Measurements from ENCODE around the gene AHNAK.
A peak's percentile ranks its signal among the peaks of the same experiment; 100 is the strongest.

AHNAK gene

GRCh38 chr11:62534779-62535545 lies 11.6 kb downstream of the AHNAK start:
- no peak for DNase-seq (ENCODE audit: low read depth)

- DNase-seq (ENCODE audit: low read depth), result no peak
Observed at GRCh38 chr11:62532096-62532495, 14.5 kb downstream of the AHNAK start.

GRCh38 chr11:62516736-62517371 lies 29.8 kb downstream of the AHNAK start:
- no peak for DNase-seq (ENCODE audit: low read depth)

DNA sequence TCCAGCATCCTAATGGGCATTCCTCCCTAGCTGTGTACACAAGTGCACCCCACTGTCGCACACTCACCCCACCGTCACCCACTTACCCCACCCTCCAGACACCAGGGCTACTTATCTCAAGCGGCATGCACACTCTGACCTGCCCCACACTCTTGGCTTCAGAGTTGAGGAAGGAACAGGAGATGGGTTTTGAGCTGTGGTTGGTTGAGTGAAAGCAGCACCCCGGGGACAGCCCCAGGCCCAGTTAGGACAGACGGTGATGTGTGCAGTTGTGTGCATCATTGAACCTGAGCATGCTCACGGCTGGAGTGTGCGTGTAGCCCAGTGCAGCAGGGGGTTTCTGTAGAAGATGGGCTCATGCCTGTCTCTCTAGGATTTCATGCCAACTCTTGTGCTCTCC lies 32.5 kb downstream of the AHNAK start:
- no peak for DNase-seq (ENCODE audit: low read depth)

GRCh38 chr11:62513626-62514025 lies 33.0 kb downstream of the AHNAK start:
- no peak for DNase-seq (ENCODE audit: low read depth)

DNA sequence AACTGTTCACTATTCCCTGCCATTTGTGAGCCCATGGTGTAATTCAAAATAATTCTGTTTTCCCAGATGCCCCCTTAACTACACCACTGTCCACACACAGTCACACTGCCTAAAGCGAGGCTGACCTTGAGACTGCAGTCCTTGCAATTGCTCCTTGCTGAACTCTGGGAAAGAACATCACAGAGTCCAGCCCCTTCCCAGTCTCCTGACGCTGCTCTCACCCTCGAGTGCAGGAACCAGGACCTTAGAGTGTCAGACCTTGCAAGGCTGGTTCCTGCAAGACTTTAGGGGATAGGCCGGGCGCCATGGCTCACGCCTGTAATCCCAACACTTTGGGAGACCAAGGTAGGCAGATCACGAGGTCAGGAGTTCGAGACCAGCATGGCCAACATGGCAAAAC lies 33.6 kb downstream of the AHNAK start:
- DNase-seq (ENCODE audit: low read depth), result no peak

DNA sequence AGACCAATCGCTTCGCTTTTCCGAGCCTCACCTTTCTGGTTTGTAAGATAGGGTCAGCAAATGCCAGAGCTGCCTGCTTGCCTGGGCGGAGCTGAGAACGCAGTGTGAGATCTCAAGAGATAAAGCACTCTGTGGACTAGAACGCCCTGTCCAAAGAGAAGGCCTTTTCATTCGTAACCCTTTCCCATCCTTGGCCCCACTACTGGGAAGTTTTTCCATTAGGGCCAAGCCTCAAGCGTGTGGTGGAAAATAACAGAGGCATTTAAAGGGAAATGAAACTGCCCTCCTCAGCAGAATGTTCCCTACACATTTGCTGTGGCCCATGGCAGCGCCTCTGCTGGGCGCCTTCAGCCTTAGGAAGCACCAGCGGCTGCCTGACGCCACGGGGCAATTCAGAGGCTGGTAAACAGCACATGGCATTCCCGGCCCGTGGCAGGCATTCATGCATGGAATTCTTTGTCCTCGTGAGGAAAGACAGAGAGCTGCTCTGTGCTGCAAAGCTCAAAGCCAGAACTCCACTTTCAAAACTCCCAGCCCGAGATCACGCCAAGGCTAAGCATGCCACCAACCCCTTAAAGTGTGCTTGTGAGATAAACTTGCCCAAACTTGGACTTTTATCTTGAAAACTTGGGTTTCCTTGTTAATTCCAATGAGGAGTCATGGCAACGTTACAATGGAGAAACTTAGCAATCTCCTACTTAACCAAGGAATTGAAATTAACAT lies 38.1 kb downstream of the AHNAK start:
- DNase-seq (ENCODE audit: low read depth), result peak; percentile 42

DNA sequence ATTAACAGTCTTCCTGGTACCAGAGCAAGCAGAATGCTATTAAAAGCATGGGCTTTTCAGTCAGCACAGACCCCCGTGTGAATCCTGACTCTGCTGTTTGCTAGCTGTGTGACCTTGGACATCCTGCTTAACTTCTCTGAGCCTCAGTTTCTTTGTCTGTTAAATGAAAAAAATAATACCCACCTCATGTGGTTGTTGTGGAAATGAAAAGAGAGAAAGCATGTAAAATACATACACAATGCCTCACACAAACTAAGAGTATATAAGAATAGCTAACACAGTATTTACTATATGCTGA lies 39.5 kb downstream of the AHNAK start:
- DNase-seq (ENCODE audit: low read depth), result no peak

- DNase-seq (ENCODE audit: low read depth), result no peak
Observed at GRCh38 chr11:62506413-62507124, 40.0 kb downstream of the AHNAK start.

GRCh38 chr11:62505440-62506091 lies 41.0 kb downstream of the AHNAK start:
- no peak for DNase-seq (ENCODE audit: low read depth)

DNA sequence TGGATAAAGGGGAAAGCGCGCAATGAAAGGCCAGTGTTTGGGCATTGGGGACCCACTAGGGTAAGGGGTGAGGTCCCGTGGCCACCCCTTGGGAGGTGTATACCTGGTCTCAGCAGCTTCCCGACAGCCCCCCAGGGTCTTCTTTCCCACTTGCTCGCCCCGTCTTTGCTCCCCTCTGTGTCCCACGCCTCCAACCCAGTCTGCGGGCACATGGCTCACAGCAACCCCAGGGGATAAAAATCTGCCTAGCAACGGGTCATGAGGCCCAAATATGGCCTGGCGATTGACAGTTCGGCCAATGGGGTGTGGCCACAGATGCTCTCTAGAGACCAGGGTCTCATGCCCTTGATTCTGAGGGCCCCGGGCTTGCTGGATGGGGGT lies 41.6 kb downstream of the AHNAK start:
- DNase-seq (ENCODE audit: low read depth), result no peak

GRCh38 chr11:62504158-62504973 lies 42.2 kb downstream of the AHNAK start:
- no peak for DNase-seq (ENCODE audit: low read depth)

- no peak for DNase-seq (ENCODE audit: low read depth)
Observed at GRCh38 chr11:62502030-62502730, 44.4 kb downstream of the AHNAK start.

DNA sequence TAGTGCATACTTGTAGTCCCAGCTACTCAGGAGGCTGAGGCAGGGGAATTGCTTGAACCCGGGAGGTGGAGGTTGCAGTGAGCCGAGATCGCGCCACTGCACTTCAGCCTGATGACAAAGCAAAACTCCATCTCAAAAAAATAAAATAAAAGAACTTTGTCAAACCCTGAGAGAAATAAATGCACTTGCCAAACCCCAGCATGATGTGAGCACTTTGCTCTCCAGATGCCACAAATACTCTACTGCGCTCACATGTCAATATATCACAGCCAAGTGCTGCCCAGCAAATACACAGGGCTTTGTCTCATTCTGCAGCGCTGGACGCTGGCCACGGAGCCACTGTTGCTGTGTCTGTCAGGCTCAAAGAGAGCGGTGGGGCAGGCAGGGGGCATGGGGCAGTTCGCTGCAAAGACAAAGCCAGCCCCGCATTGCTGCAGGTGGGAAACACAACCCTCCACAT lies 45.1 kb downstream of the AHNAK start:
- DNase-seq (ENCODE audit: low read depth), result peak; percentile 54

DNA sequence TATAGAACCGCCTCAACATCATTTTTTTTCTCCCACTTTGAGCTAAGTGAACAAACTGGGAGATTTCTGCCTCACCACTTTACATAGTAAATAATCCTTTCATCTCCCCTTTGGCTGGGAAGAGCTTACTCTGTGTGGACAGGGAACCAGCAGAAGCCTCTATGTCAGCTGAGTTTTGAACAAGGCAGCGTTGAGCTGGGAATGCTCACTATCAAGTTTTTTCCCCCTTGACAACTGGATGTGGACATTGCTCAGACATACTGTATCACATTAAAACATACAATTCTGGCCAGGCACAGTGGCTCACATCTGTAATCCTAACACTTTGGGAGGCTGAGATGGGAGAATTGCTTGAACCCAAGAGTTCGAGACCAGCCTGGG lies 46.0 kb downstream of the AHNAK start:
- DNase-seq (ENCODE audit: low read depth), result no peak

GRCh38 chr11:62499944-62500649 lies 46.5 kb downstream of the AHNAK start:
- DNase-seq (ENCODE audit: low read depth), result no peak

GRCh38 chr11:62499311-62499943 lies 47.2 kb downstream of the AHNAK start:
- peak; percentile 39 for DNase-seq (ENCODE audit: low read depth)

DNA sequence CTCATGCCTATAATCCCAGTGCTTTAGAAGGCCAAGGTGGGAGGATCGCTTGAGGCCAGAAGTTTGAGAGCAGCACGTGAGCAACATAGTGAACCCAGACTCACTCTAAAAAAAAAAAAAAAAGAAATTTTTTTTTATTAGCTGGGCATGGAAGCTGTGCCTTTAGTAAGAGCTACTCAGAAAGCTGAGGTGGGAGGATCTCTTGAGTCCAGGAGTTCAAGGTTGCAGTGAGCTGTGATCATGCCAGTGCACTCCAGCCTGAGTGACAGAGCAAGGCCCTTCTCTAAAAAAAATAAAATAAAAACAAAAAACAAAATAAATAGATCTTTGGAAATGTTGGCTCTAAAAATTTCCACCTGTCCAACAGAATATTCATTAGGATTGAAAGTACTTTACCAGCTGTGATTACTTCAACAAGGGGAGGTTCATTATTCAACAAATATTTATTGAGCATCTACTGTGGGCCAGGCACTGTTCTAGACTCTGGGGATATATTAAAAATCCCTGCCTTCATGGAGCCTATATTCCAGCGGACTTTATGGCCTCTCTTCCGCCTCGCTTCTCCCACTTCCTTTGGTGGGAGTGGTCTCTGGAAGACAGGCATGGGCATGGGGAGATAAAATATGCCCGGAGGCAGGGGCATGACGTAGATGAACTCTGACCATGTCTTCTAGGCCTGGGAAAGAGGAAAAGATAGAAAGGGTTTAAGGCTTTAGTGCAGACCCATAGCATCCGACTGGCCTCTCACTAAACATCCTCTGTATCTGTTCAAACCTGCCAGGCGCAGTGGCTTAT lies 47.9 kb downstream of the AHNAK start:
- no peak for DNase-seq (ENCODE audit: low read depth)

- DNase-seq (ENCODE audit: low read depth), result no peak
Observed at GRCh38 chr11:62498031-62498430, 48.6 kb downstream of the AHNAK start.

Data from GM04504 (cell line).